ENCODE results near the gene RHEBL1.

The RHEBL1 gene

GRCh38 chr12:49037111-49037946 is 32.5 kb downstream of the RHEBL1 start:
- no peak for DNase-seq (ENCODE audit: low read depth)

GRCh38 chr12:49036029-49036428 is 33.8 kb downstream of the RHEBL1 start:
- DNase-seq (ENCODE audit: low read depth): no peak

GRCh38 chr12:49034286-49034622 is 35.5 kb downstream of the RHEBL1 start:
- no peak for DNase-seq (ENCODE audit: low read depth)

GRCh38 chr12:49033611-49034285 is 36.0 kb downstream of the RHEBL1 start:
- DNase-seq (ENCODE audit: low read depth): no peak

GRCh38 chr12:49032679-49033447 is 36.9 kb downstream of the RHEBL1 start:
- DNase-seq (ENCODE audit: low read depth): no peak

- no peak for DNase-seq (ENCODE audit: low read depth)
Observed at GRCh38 chr12:49032276-49032675, 37.5 kb downstream of the RHEBL1 start.

- DNase-seq (ENCODE audit: low read depth): no peak
Observed at GRCh38 chr12:49031573-49032161, 38.1 kb downstream of the RHEBL1 start.

GRCh38 chr12:49030714-49031572 is 38.8 kb downstream of the RHEBL1 start:
- DNase-seq (ENCODE audit: low read depth): no peak

- DNase-seq (ENCODE audit: low read depth): no peak
Observed at GRCh38 chr12:49030119-49030518, 39.7 kb downstream of the RHEBL1 start.

- DNase-seq (ENCODE audit: low read depth): no peak
Observed at GRCh38 chr12:49028666-49029275, 41.0 kb downstream of the RHEBL1 start.

GRCh38 chr12:49027846-49028555 is 41.8 kb downstream of the RHEBL1 start:
- DNase-seq (ENCODE audit: low read depth): no peak

- DNase-seq (ENCODE audit: low read depth): no peak
Observed at GRCh38 chr12:49026678-49027480, 42.9 kb downstream of the RHEBL1 start.

GRCh38 chr12:49026101-49026500 is 43.7 kb downstream of the RHEBL1 start:
- DNase-seq (ENCODE audit: low read depth): no peak

- no peak for DNase-seq (ENCODE audit: low read depth)
Observed at GRCh38 chr12:49025463-49025862, 44.3 kb downstream of the RHEBL1 start.

- no peak for DNase-seq (ENCODE audit: low read depth)
Observed at GRCh38 chr12:49024543-49024942, 45.2 kb downstream of the RHEBL1 start.

GRCh38 chr12:49023812-49024211 is 46.0 kb downstream of the RHEBL1 start:
- DNase-seq (ENCODE audit: low read depth): no peak

- DNase-seq (ENCODE audit: low read depth): no peak
Observed at GRCh38 chr12:49022558-49023178, 47.1 kb downstream of the RHEBL1 start.

- no peak for DNase-seq (ENCODE audit: low read depth)
Observed at GRCh38 chr12:49021292-49021915, 48.4 kb downstream of the RHEBL1 start.

GRCh38 chr12:49020441-49020840 is 49.3 kb downstream of the RHEBL1 start:
- DNase-seq (ENCODE audit: low read depth): no peak

All from stimulated activated CD8-positive, alpha-beta memory T cell treated with anti-CD3 and anti-CD28 coated beads, Interleukin-12 subunit alpha, Interleukin-12 subunit beta, amount 100 ng/mL, for 1 hour (primary cell).